H7 (cell line): ENCODE measurements around the gene UPK3BL1. TPM values are rescaled to one million over a fixed set of nuclear protein-coding genes. Genes with fewer than 3 reads are reported as not detected.
"Not testable (repeated sequence)": the region's sequence is repeated elsewhere in the genome, so short reads cannot be mapped to it uniquely, and the experiment has no call there.

Experiments used
- DNase-seq: peaks from one replicate; pipeline ENCODE4 v3.0.0; 2012
- H3K27me3 ChIP-seq: 2 replicates; pipeline ENCODE4 v1.6.0; 2011; ENCODE audit warnings: mild to moderate bottlenecking, low read length; ENCODE audit not compliant: control insufficient read depth, insufficient read depth
- H3K36me3 ChIP-seq: replicated peaks from 2 replicates; pipeline ENCODE4 v1.5.1; 2011; ENCODE audit warnings: low read length; ENCODE audit not compliant: control insufficient read depth, insufficient read depth
- H3K4me3 ChIP-seq: 2 replicates; pipeline ENCODE4 v1.5.1; 2011; ENCODE audit warnings: low read depth, mild to moderate bottlenecking, control low read depth, low read length, moderate library complexity; ENCODE audit not compliant: insufficient read depth
- total RNA-seq: library from RNA; depleted of rRNA; stranded (reverse); fragments of >200 nt; shearing (Covaris generic); gene quantifications from 2 replicates; pipeline ENCODE4 v1.2.3, GENCODE V29; 2014; rRNA removed

The UPK3BL1 gene, protein sequence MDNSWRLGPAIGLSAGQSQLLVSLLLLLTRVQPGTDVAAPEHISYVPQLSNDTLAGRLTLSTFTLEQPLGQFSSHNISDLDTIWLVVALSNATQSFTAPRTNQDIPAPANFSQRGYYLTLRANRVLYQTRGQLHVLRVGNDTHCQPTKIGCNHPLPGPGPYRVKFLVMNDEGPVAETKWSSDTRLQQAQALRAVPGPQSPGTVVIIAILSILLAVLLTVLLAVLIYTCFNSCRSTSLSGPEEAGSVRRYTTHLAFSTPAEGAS
- total RNA-seq: 21.6 and 28.3 TPM in 2 replicates

DNA sequence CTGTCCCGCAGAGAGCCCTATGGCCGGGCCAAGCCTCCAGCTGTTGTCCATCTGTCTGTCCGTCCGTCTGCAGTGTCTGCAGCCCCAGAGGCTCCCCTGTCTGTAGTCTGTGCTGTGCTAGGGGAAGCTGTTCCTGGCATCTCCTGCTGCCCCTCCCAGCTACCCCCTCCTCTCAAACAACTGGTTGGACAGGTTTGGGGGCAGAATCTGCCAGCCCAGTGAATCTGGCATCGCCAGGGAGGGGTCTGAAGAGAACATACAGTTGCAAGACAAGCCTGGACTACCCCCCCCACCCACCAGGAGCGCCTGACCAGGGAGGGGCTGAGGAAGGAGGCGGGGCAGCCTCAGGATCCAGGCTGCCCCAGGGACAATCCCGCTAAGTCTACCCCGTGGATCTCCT lies at the start of gene UPK3BL1:
UPK3BL1 (minus strand) TSS at position 101 of the 400 bp plus-strand sequence; CDS start at position 51, 50 bp downstream.
- H3K36me3 ChIP-seq, DNase-seq, H3K27me3 ChIP-seq, H3K4me3 ChIP-seq: not testable (repeated sequence)

DNA sequence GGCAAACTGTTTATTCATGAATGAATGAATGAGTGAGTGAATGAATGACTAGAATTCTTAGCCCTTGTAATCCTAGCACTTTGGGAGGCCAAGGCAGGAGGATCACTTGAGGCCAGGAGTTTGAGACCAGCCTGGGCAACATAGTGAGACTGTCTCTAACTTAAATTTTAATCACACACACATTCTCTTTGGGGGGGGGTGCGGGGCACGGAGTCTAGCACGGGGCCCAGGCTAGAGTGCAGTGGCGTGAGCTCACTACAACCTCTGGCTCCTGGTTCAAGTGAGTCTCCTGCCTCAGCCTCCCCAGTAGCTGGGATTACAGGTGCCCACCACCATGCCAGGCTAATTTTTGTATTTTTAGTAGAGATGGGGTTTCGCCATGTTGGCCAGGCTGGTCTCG lies 48.0 kb upstream of the UPK3BL1 start:
- not testable (repeated sequence) for DNase-seq, H3K36me3 ChIP-seq, H3K27me3 ChIP-seq, H3K4me3 ChIP-seq

DNA sequence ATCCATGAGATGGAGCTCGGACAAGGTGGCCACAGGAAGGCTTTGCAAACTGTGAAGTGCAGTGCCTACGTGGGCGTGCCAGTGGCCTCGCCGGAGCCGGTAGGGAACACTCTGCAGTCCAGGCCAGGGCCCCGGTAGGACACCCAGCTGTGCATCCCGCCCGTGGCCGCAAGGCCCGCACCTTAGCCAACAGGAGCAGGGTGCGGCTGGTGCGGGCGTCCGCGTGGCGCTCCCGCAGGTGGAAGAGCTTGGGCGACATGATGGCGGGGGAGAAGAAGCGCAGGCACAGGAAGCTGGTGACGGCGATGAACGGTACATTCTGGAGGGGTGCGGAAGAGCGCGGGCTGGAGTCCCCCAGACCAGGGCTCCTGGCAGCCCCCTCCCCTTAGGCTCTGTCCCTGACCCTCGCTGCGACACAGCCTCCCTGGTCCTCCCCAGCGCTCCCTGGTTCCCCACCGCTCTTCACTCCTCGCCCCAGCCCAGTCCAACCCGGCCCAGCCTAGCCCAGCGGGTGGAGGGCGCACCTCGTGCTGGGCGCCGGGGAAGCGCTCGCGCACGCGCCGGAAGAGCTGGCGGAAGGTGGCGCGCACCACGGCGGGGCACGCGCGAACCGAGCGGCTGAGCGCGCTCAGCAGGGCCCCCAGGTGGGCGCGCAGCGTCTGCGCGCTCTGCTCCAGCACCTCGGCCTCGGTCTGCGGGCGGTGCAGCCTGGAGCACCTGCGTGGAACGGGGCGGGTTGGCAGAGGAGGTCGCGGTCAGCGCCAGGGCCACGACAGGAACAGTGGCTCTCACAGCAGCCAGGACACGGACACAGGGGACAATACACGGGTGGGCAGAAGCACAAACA lies 47.1 kb upstream of the UPK3BL1 start:
- peak overlapping the region; percentile 28 for H3K4me3 ChIP-seq
- not testable (repeated sequence) for H3K36me3 ChIP-seq, DNase-seq, H3K27me3 ChIP-seq

DNA sequence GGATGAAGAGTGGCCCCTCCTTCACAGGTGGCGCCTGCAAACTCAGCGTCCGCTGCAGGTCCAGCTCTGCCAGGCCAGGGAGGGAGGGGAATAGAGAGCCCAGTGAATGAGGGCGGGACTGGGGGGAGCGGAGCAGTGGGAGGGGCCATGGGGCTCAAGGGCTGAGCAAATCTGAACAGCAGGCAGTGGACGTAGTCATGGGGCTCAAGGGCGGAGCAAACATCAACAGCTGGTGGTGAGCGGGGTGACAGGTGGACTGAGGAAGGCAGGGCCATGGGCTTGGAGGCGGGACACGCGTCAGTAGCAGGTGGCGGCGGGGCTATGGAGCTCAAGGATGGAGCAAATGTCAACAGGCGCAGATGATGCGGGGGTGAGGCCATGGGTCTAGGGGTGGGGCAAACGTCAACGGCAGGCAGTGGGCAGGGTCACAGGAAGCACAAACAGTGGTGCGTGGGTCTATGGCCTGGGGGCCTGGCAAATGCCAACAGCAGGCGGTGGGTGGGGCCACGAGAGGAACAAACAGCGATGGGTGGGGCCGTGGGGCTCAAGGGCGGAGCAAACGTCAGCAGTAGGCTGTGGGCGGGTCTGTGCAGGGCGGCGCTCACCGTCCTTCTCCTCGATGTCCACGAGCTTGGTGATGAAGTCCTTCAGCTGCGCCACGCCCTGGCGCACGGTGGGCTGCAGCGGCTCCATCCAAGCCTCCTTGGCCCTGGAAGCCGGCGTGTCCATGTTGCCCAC lies 45.9 kb upstream of the UPK3BL1 start:
- not testable (repeated sequence) for H3K36me3 ChIP-seq, H3K27me3 ChIP-seq, H3K4me3 ChIP-seq, DNase-seq

DNA sequence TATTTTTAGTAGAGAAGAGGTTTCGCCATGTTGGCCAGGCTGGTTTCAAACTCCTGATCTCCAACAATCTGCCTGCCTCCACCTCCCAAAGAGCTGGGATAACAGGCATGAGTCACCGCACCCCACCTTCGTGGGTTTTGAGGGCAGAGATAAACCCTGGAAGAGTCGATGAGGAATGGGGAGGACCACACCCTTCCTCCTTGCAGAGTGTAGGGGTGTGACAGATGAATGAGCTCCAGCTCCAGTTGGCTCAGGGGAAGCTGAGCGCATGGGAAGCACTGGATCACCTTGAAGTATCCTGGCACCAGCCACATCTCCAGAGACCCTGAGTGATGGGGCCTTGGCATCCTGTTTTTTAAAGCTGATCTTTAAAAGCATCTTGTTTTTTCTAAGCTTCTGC lies 40.0 kb upstream of the UPK3BL1 start:
- not testable (repeated sequence) for H3K27me3 ChIP-seq, DNase-seq, H3K36me3 ChIP-seq, H3K4me3 ChIP-seq

DNA sequence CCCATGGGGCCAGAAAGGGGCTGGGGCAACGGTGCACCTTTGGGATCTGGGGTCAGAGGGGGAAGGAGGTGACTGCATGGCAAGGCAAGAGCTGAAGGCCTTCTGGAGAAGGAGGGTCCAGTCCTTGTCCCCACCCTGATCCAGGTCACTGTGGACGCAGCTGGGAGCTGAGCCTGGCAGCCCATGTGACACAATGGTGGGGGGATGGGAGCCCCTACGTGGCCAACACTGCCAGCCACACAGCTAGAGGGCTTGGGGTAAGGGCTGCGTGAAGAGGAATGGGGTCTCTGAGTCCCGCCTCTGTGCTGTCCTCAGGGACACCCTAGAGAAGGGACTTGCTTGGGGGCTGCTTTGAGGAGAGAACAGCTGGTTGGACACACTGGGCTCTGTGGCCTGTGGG lies 38.2 kb upstream of the UPK3BL1 start:
- not testable (repeated sequence) for DNase-seq, H3K27me3 ChIP-seq, H3K4me3 ChIP-seq, H3K36me3 ChIP-seq

DNA sequence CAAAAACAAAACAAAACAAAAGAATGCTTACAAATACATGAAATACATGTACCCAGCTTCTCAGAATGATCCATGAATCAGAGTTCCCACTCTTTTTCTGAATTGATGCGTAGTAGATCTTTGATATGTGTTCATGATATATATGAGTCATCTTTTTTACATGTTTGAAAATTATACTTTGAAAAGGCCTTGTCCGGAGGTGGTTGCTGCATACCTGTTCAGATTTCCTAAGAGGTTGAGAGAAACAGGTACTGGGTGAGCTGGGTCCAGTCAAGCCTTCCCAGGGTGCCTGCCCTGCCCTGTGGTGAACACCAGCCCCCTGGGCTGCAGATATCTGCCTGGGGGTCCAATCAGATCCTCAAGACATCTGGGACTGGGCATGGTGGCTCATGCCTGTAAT lies 33.0 kb upstream of the UPK3BL1 start:
- DNase-seq, H3K36me3 ChIP-seq, H3K27me3 ChIP-seq, H3K4me3 ChIP-seq: not testable (repeated sequence)

DNA sequence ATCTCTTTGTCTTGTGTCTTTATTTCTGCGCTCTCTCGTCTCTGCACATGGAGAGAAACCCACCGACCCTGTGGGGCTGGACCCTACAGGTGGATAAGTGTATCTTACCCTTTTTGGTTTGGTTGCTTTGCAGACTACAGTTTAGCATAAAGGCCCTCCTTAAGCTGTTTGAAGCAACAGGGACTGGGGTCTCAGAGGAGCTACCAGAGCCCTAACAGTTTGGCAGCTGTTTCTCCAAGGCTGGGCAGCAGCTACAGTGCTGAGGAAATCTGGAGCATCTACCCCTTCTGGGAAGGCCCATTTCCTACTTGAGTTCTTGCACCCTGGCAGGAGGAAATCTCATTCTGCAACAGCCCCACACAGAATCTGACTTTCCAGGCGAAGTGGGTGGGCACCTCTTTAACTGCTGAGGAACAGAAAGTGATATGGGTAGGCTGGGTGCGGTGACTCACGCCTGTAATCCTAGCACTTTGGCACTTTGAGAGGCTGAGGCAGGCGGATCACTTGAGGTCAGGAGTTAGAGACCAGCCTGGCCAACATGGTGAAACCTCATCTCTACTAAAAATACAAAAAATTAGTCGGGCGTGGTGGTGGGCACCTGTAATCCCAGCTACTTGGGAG lies 31.0 kb upstream of the UPK3BL1 start:
- not testable (repeated sequence) for H3K36me3 ChIP-seq, H3K27me3 ChIP-seq, H3K4me3 ChIP-seq, DNase-seq

DNA sequence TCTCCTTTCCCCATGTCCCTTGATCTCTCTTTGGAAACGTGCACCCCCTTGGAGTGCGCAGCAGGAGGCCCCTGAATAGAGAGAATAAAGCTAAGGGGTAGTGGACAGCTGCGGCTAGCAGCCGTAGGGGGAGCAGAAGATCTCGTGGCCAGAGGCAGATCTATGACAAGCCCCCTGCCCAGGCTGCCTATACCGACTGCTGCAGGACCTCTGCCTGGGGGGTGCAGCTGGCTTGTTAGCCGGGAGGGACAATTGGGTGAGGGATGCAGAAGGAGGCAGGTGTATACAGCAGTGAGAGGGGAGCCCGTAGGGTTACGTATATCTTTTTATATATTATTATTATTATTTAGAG lies 29.3 kb upstream of the UPK3BL1 start:
- not testable (repeated sequence) for H3K4me3 ChIP-seq, H3K27me3 ChIP-seq, DNase-seq, H3K36me3 ChIP-seq

DNA sequence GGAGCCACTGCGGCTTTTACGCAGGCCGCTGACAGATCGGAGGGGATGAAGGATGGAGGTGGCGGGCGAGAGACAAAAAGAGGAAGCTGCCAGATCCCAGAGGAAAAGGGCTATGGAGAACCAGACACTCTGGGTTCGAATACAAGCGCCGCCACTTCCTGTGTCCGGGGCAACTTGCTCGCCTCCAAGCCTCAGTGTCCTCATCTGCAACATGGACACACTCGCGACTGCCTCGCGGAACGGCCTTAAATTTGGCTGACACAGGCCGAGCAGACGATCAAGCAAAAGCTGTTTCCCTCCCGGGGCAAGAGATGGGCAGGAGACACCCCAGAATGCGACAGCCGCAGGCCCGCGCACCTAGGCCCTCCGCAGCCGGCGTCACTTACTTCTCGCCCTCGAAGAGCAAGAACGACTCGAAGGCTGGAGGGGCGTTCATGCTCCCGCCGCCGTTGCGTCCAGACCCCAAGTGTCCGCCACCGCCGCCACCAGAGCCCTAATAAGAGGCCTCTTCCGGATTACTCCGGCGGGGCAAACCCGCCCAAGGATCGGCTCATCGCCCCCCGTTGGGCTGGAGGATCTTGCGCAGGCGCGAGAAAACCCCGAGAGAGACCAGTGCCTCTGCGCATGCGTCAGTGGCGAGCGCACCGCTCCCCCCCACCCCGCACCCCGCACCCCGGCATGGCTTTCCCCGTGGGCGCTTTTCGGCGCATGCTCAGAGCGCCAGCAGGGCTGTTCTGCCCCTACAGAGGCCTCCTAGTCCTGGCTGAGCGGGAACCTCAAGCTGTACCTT lies 28.8 kb upstream of the UPK3BL1 start, which contains the start of gene POLR2J2:
POLR2J2 (minus strand) TSS at position 498 of the 790 bp plus-strand sequence; CDS start at position 436, 62 bp downstream.
- DNase-seq, H3K27me3 ChIP-seq, H3K36me3 ChIP-seq, H3K4me3 ChIP-seq: not testable (repeated sequence)

DNA sequence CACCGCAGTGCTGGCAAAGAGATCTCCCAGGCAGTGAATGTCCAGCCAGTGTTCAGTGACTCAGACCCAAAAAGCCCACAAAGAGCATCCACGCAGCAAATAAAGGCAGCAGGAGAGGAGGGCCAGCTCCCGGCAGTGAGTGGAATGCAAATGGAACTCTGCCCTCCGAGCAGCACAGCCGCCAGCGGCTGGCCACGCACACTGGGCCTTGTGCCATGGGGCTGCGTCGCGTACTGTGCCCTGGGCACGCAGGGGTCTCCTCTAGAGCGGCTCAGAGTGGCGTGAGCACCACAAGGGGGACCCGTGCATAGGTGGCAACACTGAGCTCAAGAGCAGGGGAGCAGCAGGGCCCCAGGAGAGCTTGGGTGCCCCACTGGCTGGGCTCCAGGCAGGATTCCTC lies 24.9 kb upstream of the UPK3BL1 start:
- H3K4me3 ChIP-seq, DNase-seq, H3K27me3 ChIP-seq, H3K36me3 ChIP-seq: not testable (repeated sequence)

DNA sequence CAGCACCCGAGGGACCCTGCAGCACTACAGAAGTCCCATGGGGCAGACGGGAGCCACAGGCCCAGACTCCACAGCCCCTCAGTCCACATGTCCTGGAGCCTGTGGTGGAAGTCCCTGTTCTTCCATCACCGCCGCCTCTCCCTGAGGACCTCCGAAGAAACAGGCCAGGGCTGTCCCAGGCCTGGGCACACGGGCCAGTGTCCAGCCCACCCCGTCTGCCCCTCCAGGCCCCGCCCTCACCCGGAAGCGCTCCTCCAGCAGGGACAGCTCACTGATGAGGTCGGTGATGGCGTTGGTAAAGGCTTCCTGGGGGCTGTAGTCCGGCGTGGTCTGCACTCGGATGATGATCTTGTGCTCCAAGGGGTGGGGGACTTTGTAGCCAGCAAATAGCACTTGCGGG lies 24.3 kb upstream of the UPK3BL1 start:
- not testable (repeated sequence) for H3K27me3 ChIP-seq, H3K36me3 ChIP-seq, H3K4me3 ChIP-seq, DNase-seq

DNA sequence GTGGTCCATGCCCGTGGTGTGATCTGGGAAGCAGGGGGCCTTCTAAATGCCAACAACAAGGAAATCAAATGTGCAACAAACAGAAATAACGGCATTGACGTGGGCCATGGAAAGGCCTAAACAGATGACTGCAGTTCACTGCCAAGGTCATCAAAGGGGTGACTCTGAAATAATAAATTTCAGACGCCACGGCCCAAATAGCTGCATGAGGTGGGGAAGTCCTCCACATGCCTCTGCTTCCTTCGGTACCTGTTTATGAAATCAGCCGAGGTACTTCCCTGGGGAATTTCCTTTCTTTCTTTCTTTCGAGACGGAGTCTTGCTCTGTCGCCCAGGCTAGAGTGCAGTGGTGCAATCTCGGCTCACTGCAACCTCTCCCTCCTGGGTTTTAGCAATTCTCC lies 22.2 kb upstream of the UPK3BL1 start:
- not testable (repeated sequence) for H3K27me3 ChIP-seq, DNase-seq, H3K36me3 ChIP-seq

DNA sequence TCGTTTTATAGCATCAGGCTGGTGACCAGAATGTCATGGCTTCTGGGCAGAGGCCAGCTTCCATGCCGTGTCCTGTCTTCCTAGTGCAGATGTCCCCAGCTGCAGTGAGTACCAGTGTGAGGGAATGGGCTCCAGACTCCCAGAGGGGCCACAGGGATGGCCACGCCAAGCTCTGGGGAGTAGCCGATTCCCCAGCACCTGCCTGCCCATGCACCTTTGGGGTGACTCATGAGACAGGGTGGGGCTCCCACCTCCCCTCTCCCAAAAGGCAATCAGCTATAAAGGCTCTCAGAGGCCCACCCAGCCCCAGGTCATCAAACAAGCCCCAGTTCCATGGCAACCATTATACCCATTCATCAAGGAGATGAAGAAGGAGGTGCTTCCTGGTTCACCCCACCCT lies 7.3 kb upstream of the UPK3BL1 start, which contains the start of gene SPDYE2B:
SPDYE2B (plus strand) TSS at position 396 of the 400 bp plus-strand sequence. CDS start 2,030 bp downstream, outside the sequence.
- H3K36me3 ChIP-seq, H3K27me3 ChIP-seq, DNase-seq: not testable (repeated sequence)

More for the DNA sequence above, 22.2 kb upstream of the UPK3BL1 start:
- not testable (repeated sequence) for H3K4me3 ChIP-seq

More for the DNA sequence above, 7.3 kb upstream of the UPK3BL1 start, which contains the start of gene SPDYE2B:
- not testable (repeated sequence) for H3K4me3 ChIP-seq
